Upper lobe of left lung (tissue), 6 donors: ENCODE data around the gene SFSWAP. TPM values are rescaled to one million over a fixed set of nuclear protein-coding genes. Genes with fewer than 3 reads are reported as not detected.
"Not testable (repeated sequence)": the region's sequence is repeated elsewhere in the genome, so short reads cannot be mapped to it uniquely, and the experiment has no call there.

Source experiments
- ATAC-seq, 2 donors: fragments of 200-7000 bp; cut with Tn5 transposase; one replicate each; pipeline ENCODE4 v1.9.1; 2022; ENCODE audit warnings: mild to moderate bottlenecking in 2 of 2, moderate library complexity in 2 of 2; ENCODE audit not compliant: low FRiP score in 2 of 2
- DNase-seq, 2 donors: peaks; one replicate each; pipeline ENCODE4 v3.0.0-alpha.2; 2019 to 2020
- H3K27ac ChIP-seq, 4 donors: fragments of 200-600 bp; sonication (generic); one replicate each; pipeline ENCODE4 v1.5.1; 2016 to 2019
- H3K27me3 ChIP-seq, 4 donors: fragments of 200-600 bp; sonication (generic); one replicate each; pipeline ENCODE4 v1.5.1; 2017 to 2019
- H3K36me3 ChIP-seq, 4 donors: fragments of 200-600 bp; sonication (generic); one replicate each; pipeline ENCODE4 v1.5.1; 2016 to 2019
- H3K4me1 ChIP-seq, 4 donors: fragments of 200-600 bp; sonication (generic); one replicate each; pipeline ENCODE4 v1.5.1; 2018 to 2019
- H3K4me3 ChIP-seq, 4 donors: fragments of 200-600 bp; sonication (generic); one replicate each; pipeline ENCODE4 v1.5.1; 2017 to 2019; ENCODE audit warnings: mild to moderate bottlenecking in 2 of 4, moderate library complexity in 1 of 4
- H3K9me3 ChIP-seq, 4 donors: fragments of 200-600 bp; sonication (generic); one replicate each; pipeline ENCODE4 v1.5.1; 2018 to 2019
- EP300 ChIP-seq, 4 donors: sonication (generic); formaldehyde crosslinking; IDR thresholded peaks; one replicate each; pipeline ENCODE4 v1.5.1; 2017; ENCODE audit warnings: antibody characterized with exemption in 4 of 4, control low read depth in 2 of 4
- POLR2A ChIP-seq, 4 donors: fragments of 450-650 bp; IDR thresholded peaks; one replicate each; pipeline ENCODE4 v1.5.1; 2016 to 2017; ENCODE audit warnings: antibody characterized with exemption in 4 of 4, mild to moderate bottlenecking in 2 of 4
- POLR2AphosphoS5 ChIP-seq, 2 donors: sonication (generic); formaldehyde crosslinking; IDR thresholded peaks; one replicate each; pipeline ENCODE4 v1.5.1; 2017; ENCODE audit warnings: antibody characterized with exemption in 2 of 2
- WGBS, 2 donors: methylation state at CpG; one replicate each; pipeline ENCODE4 v1.1.5; 2017 to 2018; 5-methylcytosine and 5-hydroxymethylcytosine counted together
- total RNA-seq, 6 donors: library from RNA; depleted of rRNA in 4 of 6; stranded (reverse); fragments of >200 nt in 4 of 6; gene quantifications; one replicate each; pipeline versions ENCODE4 v1.1.0 to v1.2.1, GENCODE V29; 2016 to 2021
- TF ChIP-seq, protein P1 (sequence below), 6 experiments: fragments of 450-650 bp in 4 of 6; fragments of 200-600 bp in 2 of 6; sonication (generic) in 2 of 6; IDR thresholded peaks; one replicate each; pipeline ENCODE4 v1.5.1; 2016 to 2019; ENCODE audit warnings: antibody characterized with exemption in 6 of 6
- donor health status: DM: no; HTN: no; CAD: no; lungs with moderate emphysema.
- donor health status: DM: no; HTN: yes; CAD: no; lungs with severe emphysema.

The SFSWAP gene
- total RNA-seq, 6 donors from 2014 or later, result 33.9 to 136 (median 51.4) TPM

DNA sequence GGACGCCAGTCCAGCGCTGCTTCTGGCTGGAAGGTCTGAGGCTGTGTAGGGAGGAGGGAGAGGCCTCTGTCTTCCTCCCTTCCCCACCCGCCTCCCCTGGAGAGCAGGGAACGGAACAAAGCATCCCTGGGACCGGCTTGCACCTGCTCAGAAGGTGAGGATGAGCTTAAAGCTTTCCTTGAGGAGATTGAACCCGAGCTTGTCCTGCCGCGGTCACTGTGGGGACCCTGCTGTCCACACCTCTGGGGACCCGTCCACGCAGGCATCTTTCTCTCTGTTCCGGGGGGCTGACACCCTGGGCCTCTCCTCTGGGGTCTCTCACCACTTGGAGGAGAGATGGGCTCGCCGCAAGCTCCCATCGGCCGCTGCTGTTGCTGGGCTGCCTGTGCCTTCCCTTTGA is 33.2 kb upstream of the SFSWAP start:
- Histone ChIP-seq H3K36me3 (no peaks in the 10 kb centered on the region), H3K9me3 (peaks cover 0 to 4% (median 0%) of the 10 kb centered on the region in 4 donors), H3K27ac (no peak overlapping the region), H3K27me3 (no peaks in the 10 kb centered on the region), H3K4me1 (peaks cover 0 to 8% (median 0%) of the 10 kb centered on the region in 4 donors), H3K4me3 (no peak overlapping the region)
- no peak for DNase-seq
- no peak for TF ChIP-seq EP300 (IDR thresholded peaks at IDR 0.05)
- TF ChIP-seq POLR2A (IDR thresholded peaks at IDR 0.05), result no peak
- TF ChIP-seq, protein P1, sequence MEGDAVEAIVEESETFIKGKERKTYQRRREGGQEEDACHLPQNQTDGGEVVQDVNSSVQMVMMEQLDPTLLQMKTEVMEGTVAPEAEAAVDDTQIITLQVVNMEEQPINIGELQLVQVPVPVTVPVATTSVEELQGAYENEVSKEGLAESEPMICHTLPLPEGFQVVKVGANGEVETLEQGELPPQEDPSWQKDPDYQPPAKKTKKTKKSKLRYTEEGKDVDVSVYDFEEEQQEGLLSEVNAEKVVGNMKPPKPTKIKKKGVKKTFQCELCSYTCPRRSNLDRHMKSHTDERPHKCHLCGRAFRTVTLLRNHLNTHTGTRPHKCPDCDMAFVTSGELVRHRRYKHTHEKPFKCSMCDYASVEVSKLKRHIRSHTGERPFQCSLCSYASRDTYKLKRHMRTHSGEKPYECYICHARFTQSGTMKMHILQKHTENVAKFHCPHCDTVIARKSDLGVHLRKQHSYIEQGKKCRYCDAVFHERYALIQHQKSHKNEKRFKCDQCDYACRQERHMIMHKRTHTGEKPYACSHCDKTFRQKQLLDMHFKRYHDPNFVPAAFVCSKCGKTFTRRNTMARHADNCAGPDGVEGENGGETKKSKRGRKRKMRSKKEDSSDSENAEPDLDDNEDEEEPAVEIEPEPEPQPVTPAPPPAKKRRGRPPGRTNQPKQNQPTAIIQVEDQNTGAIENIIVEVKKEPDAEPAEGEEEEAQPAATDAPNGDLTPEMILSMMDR (IDR thresholded peaks at IDR 0.05), result no peak
- no peak for TF ChIP-seq POLR2AphosphoS5 (IDR thresholded peaks at IDR 0.05)
- no peak for ATAC-seq
- WGBS, 2 donors, result 84 to 86% methylated on average over 15 of the region's 15 CpGs

DNA sequence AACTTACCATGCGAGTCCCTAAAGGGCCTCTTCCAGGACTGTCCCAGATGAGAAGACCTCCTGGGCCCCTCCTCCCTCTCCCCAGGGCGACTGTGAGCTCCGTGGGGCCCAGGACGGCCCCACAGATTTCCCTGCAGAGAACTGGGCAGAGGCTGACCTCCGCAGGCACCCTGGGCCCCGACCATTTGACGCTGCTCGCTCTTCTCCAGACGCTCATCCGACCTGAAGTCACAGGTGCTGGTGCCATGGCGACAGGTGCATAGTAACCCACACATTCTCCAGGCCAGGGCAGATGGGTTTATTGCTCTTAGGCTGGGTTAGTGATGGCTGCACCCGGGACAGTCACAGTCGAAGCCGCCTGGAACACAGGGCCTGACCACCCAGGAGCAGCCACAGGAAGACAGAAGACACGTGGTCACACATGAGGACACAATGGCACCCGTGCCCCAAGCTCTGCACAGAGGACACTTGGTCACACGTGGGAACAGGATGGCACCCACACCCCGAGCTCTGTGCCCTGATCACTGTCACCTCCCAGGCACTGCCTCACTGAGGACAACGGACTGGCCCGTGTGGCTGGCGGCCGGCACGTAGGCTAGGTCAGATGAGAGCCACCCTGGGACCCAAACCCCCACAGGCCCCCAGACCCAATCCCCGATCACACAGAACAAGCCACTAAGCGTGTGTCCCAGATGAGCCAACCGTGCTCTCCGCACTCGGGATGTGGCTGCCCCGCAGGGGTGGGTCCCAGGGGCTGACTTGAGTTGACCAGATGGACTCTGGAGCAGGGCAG is 32.3 kb upstream of the SFSWAP start:
- 84 to 85% methylated on average over 10 to 27 of the region's 29 CpGs for WGBS, 2 donors
- H3K9me3 ChIP-seq, H3K27ac ChIP-seq, H3K36me3 ChIP-seq, ATAC-seq, H3K4me1 ChIP-seq, H3K4me3 ChIP-seq, H3K27me3 ChIP-seq: not testable (repeated sequence)
- DNase-seq, result peak in 1 of 2 donors; percentile 55

DNA sequence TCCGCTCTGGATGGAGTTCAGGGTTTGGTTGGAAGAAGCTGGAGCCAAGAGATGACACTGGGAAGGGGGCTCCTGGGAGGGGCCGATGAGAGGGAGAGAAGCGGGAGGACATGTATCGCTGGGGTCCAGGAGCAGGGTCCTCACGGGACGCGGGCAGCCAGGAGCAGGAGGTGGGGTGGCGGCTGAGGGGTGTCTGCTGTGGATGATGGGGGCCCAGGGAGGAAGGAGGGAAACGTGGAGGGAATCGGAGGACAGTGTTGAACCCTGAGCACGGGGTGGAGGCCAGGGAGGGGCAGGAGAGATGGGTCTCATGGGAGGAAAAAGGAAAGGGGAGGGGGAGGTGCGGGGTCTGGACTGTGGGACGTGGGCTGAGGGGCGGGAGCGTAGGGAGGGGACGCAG is 31.7 kb upstream of the SFSWAP start:
- H3K4me3 ChIP-seq, H3K27me3 ChIP-seq, H3K9me3 ChIP-seq, DNase-seq, ATAC-seq, H3K27ac ChIP-seq, H3K36me3 ChIP-seq, H3K4me1 ChIP-seq: not testable (repeated sequence)
- 89 to 90% methylated on average over 2 to 7 of the region's 16 CpGs for whole genome bisulfite sequencing, 2 donors

DNA sequence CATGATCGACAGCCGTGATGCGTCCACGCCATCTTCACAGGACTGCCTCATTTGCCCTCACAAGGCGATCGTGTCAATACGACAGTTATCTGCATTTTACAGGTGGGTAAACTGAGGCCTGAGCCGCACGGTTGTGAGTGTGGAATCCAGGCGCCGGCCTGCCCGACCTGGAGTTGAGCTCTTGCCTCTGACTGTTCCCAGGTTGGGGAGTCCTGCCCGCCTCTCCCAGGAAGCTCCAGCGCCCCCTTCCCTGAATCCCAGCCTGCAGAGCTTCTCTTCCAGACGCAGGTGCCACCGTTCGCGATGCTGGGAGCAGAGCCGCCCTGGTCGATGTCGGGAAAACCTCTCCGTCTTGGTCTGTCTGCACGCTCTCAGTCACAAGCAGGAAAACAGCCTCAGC is 31.1 kb upstream of the SFSWAP start:
- no CpG with 5 or more reads among the region's 23 CpGs for WGBS, 2 donors
- H3K27me3 ChIP-seq, H3K4me3 ChIP-seq, H3K9me3 ChIP-seq, H3K27ac ChIP-seq, H3K36me3 ChIP-seq, H3K4me1 ChIP-seq, ATAC-seq: not testable (repeated sequence)
- peak in 1 of 2 donors; percentile 56 for DNase-seq

DNA sequence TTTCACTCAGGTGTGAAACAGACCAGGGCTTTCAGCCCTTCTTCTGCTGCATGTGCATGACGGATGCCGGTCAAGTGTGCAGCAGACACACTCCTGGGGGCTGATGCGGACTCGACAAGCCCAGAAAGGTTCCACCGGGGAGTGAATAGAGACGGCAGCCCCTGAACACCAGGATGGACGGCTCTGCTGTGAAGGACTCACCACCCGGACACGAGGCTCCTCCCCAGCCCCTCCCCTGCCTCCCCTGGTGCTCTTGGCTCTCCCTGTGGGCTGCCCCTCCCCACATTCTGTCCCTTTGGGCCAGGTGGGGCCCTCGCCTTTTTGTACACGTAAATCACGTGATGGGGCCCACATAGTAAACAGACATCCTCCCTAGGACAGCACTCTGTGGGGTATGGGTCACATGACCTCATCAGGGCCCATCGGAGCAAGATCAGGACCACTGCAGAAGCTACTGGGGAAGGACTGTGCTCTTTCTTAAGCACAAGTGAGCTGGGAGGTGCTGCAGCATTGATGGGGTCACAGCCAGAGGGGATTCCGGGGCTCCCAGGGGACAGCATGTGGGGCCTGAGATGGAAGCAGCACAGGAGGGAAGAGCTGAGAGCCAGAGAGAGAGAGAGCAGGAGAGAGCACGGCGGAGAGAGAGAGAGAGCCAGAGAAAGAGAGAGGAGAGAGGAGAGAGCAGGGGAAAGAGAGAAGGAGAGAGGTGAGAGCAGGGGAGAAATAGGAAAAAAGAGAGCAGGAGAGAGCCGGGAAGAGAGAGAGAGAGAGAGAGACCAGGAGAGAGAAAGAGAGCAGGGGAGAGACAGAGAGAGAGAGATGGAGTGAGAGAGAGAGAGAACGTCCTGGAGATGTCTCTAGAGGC is 30.3 kb upstream of the SFSWAP start:
- H3K4me3 ChIP-seq, DNase-seq: not testable (repeated sequence)
- 67 to 76% methylated on average over 12 to 18 of the region's 18 CpGs for WGBS, 2 donors

DNA sequence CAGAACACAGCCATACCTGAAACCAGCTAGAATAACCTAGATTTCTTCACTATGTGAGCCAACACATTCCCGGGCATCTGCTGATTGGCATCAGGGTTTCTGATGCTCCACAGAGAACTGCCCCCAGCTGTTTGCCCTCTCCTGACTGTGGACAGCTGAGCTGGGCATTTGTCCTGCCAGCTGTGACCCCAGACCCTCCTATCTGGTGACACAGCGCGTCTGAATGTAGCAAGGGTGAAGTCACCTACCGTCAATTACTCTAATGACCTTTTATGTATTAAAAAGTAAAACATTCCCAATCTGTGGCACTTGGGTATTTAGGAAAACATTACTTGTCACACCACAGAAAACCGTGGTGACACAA is 29.7 kb upstream of the SFSWAP start:
- WGBS, 2 donors, result 77 to 81% methylated on average over 5 of the region's 5 CpGs
- Histone ChIP-seq H3K27me3 (no peaks in the 10 kb centered on the region), H3K36me3 (no peaks in the 10 kb centered on the region), H3K4me3 (no peak overlapping the region), H3K27ac (no peak overlapping the region), H3K9me3 (no peaks in the 10 kb centered on the region), H3K4me1 (peaks cover 0 to 8% (median 0%) of the 10 kb centered on the region in 4 donors)
- TF ChIP-seq POLR2AphosphoS5 (IDR thresholded peaks at IDR 0.05) (no peak), EP300 (IDR thresholded peaks at IDR 0.05) (no peak), POLR2A (IDR thresholded peaks at IDR 0.05) (no peak)
- TF ChIP-seq, protein P1 (IDR thresholded peaks at IDR 0.05), result no peak
- DNase-seq, result no peak
- ATAC-seq, result no peak

More for the DNA sequence above, 30.3 kb upstream of the SFSWAP start:
- not testable (repeated sequence) for H3K27me3 ChIP-seq, ATAC-seq, H3K27ac ChIP-seq, H3K9me3 ChIP-seq, H3K36me3 ChIP-seq, H3K4me1 ChIP-seq

DNA sequence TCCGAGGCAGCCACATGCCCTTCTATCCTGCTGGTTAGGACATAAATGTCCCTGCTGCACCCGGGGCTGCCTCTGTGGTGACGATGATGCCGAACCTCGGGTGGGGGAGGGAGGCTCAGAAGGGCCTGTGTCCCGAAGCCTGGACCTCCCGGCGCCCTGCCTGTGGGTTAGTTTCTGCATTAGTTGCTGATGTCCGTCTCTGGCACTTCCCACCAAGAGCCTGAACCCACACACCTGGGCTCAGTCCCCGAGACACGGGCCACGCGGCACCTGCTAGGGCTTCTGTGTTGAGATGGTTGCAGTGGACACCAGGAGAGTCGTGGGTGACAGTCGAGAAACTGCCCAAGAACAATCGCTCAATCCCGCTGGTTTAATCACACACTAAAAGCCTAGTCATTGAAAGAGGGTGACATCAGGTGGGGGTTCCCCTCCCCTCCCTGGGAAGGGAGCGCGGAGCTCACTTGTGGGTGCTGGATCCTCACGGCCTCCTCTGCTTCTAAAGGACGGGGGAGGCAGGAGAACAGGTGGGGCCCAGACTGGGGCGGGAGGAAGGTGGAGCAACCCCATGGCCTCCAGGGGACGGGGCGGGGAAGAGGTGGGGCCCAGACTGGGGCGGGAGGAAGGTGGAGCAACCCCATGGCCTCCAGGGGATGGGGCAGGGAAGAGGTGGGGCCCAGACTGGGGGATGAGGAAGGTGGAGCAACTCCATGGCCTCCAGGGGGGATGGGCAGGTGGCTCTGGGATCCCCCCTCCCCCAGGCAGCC is 29.0 kb upstream of the SFSWAP start:
- H3K27me3 ChIP-seq, H3K4me1 ChIP-seq, H3K9me3 ChIP-seq, H3K36me3 ChIP-seq, H3K27ac ChIP-seq: not testable (repeated sequence)
- ATAC-seq, result peak; percentile 87 to 89
- peak overlapping the region in 1 of 4 donors; percentile 28 for H3K4me3 ChIP-seq
- 19 to 38% methylated on average over 8 to 17 of the region's 25 CpGs for WGBS, 2 donors
- peak; percentile 41 to 71 for DNase-seq
